GM12873 (cell line): ENCODE data around the gene SESN1.

Experiments
- TF ChIP-seq, protein P1 (sequence below): IDR thresholded peaks from 2 replicates; pipeline ENCODE4 v1.5.1; 2012; ENCODE audit warnings: low read depth, mild to moderate bottlenecking, moderate library complexity, low read length, control low read depth; ENCODE audit not compliant: insufficient read depth; ENCODE audit errors: missing control alignments

SESN1 gene

DNA sequence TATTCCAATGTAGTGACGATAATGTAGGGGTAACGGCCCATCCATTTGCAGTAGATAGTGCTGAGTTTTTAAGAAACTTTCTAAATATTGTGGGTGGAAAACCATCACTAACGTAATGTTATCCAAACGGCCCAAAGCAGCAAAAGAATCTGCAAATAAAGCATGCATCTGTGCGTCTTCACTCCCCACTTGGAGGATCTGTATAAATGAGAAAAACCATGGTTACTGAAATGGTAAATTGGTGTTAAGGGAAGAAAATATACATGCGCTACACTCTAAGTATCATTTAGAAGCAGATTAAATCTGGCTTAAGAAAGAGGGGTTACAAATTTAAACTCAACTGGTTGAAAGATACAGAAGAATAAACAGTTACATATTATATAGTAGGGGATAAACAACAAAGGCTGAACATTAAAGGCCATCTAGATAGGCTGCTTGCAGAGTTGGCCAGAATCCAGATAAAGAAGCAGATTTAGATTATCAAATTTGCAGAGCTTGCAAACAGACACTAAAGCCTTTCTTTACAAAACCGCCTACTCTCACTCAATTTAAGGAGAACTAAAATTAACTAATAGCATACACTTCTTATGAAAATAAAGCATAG is 93.3 kb downstream of the SESN1 start:
- TF ChIP-seq, protein P1, sequence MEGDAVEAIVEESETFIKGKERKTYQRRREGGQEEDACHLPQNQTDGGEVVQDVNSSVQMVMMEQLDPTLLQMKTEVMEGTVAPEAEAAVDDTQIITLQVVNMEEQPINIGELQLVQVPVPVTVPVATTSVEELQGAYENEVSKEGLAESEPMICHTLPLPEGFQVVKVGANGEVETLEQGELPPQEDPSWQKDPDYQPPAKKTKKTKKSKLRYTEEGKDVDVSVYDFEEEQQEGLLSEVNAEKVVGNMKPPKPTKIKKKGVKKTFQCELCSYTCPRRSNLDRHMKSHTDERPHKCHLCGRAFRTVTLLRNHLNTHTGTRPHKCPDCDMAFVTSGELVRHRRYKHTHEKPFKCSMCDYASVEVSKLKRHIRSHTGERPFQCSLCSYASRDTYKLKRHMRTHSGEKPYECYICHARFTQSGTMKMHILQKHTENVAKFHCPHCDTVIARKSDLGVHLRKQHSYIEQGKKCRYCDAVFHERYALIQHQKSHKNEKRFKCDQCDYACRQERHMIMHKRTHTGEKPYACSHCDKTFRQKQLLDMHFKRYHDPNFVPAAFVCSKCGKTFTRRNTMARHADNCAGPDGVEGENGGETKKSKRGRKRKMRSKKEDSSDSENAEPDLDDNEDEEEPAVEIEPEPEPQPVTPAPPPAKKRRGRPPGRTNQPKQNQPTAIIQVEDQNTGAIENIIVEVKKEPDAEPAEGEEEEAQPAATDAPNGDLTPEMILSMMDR, result no peak

DNA sequence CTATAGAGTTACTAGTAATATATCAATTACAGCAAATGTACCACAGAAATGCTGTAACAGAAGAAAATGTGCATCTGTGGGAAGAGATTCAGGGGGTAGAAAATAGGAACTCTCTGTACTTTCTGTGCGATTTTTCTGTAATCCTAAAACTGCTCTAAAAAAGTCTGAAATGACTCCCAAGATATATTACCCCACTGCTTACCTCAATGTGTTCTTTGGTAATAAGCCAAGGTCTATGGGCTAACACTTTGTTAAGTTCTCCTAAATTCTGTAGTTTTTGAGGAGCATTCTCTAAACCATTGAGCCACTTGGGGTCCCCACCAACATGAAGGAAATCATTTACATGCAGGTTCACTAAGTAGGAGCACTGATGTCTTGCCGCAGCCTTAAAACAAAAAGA is 94.4 kb downstream of the SESN1 start:
- TF ChIP-seq, protein P1, result no peak

DNA sequence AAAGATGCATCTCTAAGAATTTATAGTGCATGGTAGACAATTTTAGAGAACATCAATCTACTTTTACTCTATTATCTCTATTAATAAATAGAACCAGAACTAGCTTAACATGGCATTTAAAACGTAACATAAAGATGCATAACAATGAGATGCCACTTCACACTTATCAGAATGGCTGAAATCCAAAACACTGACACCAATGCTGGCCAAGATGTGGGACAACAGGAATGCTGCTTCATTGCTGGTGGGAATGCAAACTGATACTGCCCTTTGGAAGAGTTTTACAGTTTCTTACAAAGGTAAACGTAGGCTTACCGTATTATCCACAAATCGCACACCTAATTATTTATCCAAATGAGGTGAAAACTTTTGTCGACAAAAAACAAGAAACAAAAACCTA is 95.2 kb downstream of the SESN1 start:
- TF ChIP-seq, protein P1, result no peak

DNA sequence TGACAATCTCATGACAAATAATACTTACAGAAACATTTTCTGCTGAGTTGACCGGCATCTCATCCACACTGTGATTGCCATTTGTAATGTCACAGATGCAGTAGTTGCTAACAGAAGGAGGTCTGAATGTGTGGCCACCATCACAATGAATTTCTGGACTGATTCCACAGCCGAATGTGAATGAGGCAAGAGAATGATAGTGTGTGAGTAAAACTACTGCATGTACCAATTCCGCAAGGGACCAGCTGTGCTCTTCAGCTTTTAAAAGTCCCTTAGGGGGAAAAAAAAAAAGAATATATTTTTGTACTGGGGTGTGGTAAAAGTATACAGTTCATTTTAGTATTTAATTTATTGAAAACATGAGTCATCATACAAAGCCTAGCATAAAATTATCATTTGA is 96.2 kb downstream of the SESN1 start:
- TF ChIP-seq, protein P1, result no peak

DNA sequence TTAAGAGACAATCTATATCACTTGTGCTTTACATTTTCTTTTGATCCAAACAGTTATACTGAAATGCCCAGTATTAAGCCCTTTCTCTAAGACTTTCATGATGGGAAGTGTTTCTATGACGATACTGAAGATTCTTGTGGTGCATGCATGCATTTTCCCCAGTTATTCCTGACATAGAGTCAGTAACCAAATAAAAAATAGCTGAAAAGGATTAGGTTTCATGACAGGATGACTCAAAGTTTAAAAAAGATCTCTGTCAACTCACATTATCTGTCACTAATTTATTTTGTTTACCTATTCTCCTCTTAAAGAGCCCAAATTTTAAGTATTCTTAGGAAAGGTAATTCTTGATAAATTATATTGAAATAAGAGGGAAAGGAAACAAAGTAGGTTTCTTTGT is 98.4 kb downstream of the SESN1 start:
- TF ChIP-seq, protein P1, result no peak

DNA sequence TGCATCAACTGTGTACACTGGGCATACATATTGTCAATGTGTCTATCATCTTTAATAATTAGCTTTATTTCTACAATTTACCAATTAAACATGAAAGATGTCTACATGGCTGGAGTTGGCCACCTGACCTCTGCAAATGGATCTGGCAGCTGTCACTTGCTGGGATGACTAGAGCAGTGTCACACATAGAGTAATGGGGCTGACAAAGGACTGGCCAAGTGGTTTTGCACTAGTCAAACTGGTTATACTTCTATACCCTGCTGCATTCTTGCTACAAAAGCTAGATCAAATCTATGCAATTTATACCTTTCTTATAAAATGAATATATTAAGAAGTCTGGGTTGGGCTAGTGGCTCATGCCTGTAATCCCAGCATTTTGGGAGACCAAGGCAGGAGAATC is 99.3 kb downstream of the SESN1 start:
- TF ChIP-seq, protein P1, result no peak

DNA sequence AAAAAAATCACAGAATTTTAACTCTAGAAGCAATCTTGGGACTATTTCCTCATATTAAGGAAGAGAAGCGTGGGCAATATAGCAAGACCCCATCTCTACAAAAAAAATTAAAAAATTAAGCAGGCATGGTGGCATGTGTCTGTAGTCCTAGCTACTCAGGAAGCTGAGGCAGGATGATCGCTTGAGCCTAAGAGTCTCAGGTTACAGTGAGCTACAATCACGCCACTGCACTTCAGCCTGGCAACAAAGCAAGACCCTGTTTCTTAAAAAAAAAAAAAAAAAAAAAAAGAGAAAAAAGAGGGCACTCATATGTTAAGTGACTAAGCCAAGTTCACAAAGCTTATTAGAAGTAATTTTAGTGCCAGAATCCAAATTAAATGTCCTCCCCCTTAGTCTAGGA is 100.8 kb downstream of the SESN1 start:
- TF ChIP-seq, protein P1, result no peak
